BLaER1 treated with 17β-estradiol and CSF1 and Interleukin-3, amounts not matched to agents 10 nM and 100 nM (cell line): Measurements from ENCODE around the gene DHX57.
"Not testable (repeated sequence)": the region's sequence is repeated elsewhere in the genome, so short reads cannot be mapped to it uniquely, and the experiment has no call there.

Experiments
- H3K27ac ChIP-seq, 11 experiments: shearing (Covaris generic); formaldehyde crosslinking; 2 replicates each; pipeline ENCODE4 v1.8.1; 2022
- H3K27me3 ChIP-seq, 11 experiments: shearing (Covaris generic); formaldehyde crosslinking; 2 replicates each; pipeline ENCODE4 v1.8.1; 2022
- H3K36me3 ChIP-seq, 11 experiments: shearing (Covaris generic); formaldehyde crosslinking; 2 replicates each; pipeline ENCODE4 v1.8.1; 2022
- H3K4me1 ChIP-seq, 10 experiments: shearing (Covaris generic); formaldehyde crosslinking; 2 replicates each; pipeline ENCODE4 v1.8.1; 2022
- H3K4me2 ChIP-seq, 11 experiments: shearing (Covaris generic); formaldehyde crosslinking; 2 replicates each; pipeline ENCODE4 v1.8.1; 2022
- H3K4me3 ChIP-seq, 10 experiments: shearing (Covaris generic); formaldehyde crosslinking; 2 replicates each; pipeline ENCODE4 v1.8.1; 2022
- H3K9ac ChIP-seq, 11 experiments: shearing (Covaris generic); formaldehyde crosslinking; 2 replicates each; pipeline ENCODE4 v1.8.1; 2022
- H3K9me3 ChIP-seq, 11 experiments: shearing (Covaris generic); formaldehyde crosslinking; replicated peaks in 1 of 11; 2 replicates each; pipeline ENCODE4 v1.8.1; 2022
- H4K20me1 ChIP-seq, 11 experiments: shearing (Covaris generic); formaldehyde crosslinking; 2 replicates each; pipeline ENCODE4 v1.8.1; 2022
- Cebpa-rat ChIP-seq, 11 experiments: shearing (Covaris generic); IDR thresholded peaks; 2 replicates each; pipeline ENCODE4 v1.8.1; 2022

DHX57 gene

DNA sequence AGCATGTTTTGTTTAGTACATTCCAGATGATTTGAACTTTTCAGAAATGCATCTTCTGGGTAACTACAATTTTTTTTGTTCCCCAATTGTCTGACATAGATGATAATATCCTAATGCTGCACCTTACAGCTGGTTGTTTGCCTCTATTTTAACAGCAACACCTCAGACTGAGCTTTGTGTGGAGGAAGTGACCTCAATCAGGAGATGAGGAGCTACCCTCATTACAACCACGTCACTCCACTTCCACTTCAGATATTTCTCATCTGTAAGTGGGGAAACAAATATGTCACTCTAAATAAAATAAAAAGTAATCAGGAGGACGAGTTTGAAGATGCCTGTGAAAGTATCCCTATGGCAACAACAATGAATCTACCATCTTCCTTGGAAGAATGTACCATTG lies 112.5 kb downstream of the DHX57 start:
- Histone ChIP-seq H3K9me3 (no peaks in the 10 kb centered on the region), H3K4me2 (no peak overlapping the region), H3K4me1 (no peaks in the 10 kb centered on the region), H3K36me3 (no peaks in the 10 kb centered on the region), H3K27ac (no peak overlapping the region), H3K27me3 (no peaks in the 10 kb centered on the region), H3K4me3 (no peak overlapping the region), H4K20me1 (no peaks in the 10 kb centered on the region), H3K9ac (no peak overlapping the region)
- no peak for TF ChIP-seq Cebpa-rat (IDR thresholded peaks at IDR 0.05)

GRCh38 chr2:38755891-38756290 lies 119.8 kb downstream of the DHX57 start:
- H3K27ac ChIP-seq, H3K4me3 ChIP-seq: not testable (repeated sequence)
- H3K4me1 ChIP-seq: peaks cover 7 to 19% (median 13%) of the 10 kb centered on the region in 10 experiments

GRCh38 chr2:38754506-38754905 lies 121.2 kb downstream of the DHX57 start:
- H3K9ac ChIP-seq: peak overlapping the region; percentile 14 to 69 (median 52); a peak in 15 of 22 replicates
- H3K4me2 ChIP-seq: peak overlapping the region; percentile 42 to 82 (median 61); a peak in 18 of 22 replicates
- H3K27me3 ChIP-seq: no peaks in the 10 kb centered on the region
- H4K20me1 ChIP-seq: peaks cover 10 to 15% (median 12%) of the 10 kb centered on the region in 11 experiments; a peak in 21 of 22 replicates
- peak overlapping the region in 9 of 11 experiments; percentile 1 to 64 (median 50); a peak in 9 of 22 replicates for H3K27ac ChIP-seq
- no peak for TF ChIP-seq Cebpa-rat (IDR thresholded peaks at IDR 0.05)
- H3K4me1 ChIP-seq: peaks cover 7 to 22% (median 17%) of the 10 kb centered on the region in 10 experiments
- H3K4me3 ChIP-seq: peak overlapping the region in 7 of 10 experiments; percentile 6 to 49 (median 38); a peak in 10 of 20 replicates
- peaks cover 4 to 10% (median 8%) of the 10 kb centered on the region in 11 experiments for H3K36me3 ChIP-seq
- H3K9me3 ChIP-seq: peaks cover 0 to 9% (median 3%) of the 10 kb centered on the region in 11 experiments; a peak in 8 of 22 replicates

More at GRCh38 chr2:38755891-38756290, 119.8 kb downstream of the DHX57 start:
- not testable (repeated sequence) for H3K4me2 ChIP-seq, H3K27me3 ChIP-seq, H3K36me3 ChIP-seq, H3K9ac ChIP-seq, H4K20me1 ChIP-seq, H3K9me3 ChIP-seq

GRCh38 chr2:38754049-38754448 lies 121.7 kb downstream of the DHX57 start:
- H3K4me1 ChIP-seq: peaks cover 8 to 27% (median 21%) of the 10 kb centered on the region in 10 experiments
- peak overlapping the region in 3 of 11 experiments; percentile 1 to 54 (median 52); a peak in 3 of 22 replicates for H3K27ac ChIP-seq
- H3K9me3 ChIP-seq: peaks cover 0 to 9% (median 3%) of the 10 kb centered on the region in 11 experiments; a peak in 8 of 22 replicates
- H3K4me2 ChIP-seq: peak overlapping the region in 9 of 11 experiments; percentile 47 to 82 (median 63); a peak in 14 of 22 replicates
- no peak for TF ChIP-seq Cebpa-rat (IDR thresholded peaks at IDR 0.05)
- peak overlapping the region in 1 of 10 experiments; percentile 40; a peak in 2 of 20 replicates for H3K4me3 ChIP-seq
- peak overlapping the region in 5 of 11 experiments; percentile 22 to 69 (median 43); a peak in 6 of 22 replicates for H3K9ac ChIP-seq
- H3K36me3 ChIP-seq: peaks cover 9 to 14% (median 13%) of the 10 kb centered on the region in 11 experiments
- peaks cover 15 to 20% (median 16%) of the 10 kb centered on the region in 11 experiments; a peak in 21 of 22 replicates for H4K20me1 ChIP-seq
- H3K27me3 ChIP-seq: no peaks in the 10 kb centered on the region

DNA sequence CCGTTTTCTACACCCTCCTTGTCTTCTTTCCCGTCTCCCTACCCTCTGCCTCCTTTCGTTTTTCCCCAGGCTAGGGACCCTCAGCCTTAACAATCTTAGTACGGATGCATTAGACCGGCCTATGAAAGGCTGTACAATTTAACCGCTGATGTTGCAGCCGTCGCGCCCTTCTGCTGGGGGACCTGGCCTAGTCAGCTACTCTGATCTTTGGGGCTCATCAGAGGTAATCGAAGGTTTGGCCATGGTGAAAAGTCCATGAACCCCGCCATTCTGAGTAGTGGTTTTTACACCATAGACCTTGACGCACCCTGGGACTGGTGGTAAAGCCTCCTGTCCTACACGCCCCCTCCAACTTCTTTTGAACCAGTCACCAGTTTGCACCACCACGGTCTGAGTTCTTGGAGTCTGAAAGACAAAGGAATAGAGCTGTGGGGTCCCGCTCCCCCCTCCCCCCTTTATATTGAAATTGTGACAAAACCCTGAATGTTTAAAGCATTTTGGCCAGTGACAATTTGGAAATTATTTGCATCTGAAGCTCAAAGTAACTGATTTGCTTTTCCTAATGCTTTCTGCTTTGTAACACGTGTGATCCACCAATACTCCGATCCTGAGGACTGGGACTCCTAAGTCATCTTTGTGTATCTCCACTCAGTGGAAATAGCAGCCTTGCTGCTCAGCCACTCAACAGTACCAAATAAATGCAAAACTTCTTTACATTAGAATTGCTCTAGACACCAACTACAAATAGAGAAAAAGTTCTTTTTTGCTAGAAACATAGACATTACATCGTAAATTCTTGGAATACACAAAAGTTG lies 123.9 kb downstream of the DHX57 start:
- H3K9ac ChIP-seq: peak overlapping the region; percentile 64 to 100 (median 99)
- peaks cover 37 to 42% (median 39%) of the 10 kb centered on the region in 11 experiments; a peak in 21 of 22 replicates for H4K20me1 ChIP-seq
- peak overlapping the region; percentile 95 to 99 (median 98) for H3K27ac ChIP-seq
- no peaks in the 10 kb centered on the region for H3K27me3 ChIP-seq
- TF ChIP-seq Cebpa-rat (IDR thresholded peaks at IDR 0.05): no peak
- H3K9me3 ChIP-seq: peaks cover 0 to 9% (median 3%) of the 10 kb centered on the region in 11 experiments; a peak in 8 of 22 replicates
- peaks cover 31 to 37% (median 35%) of the 10 kb centered on the region in 11 experiments for H3K36me3 ChIP-seq
- peaks cover 31 to 49% (median 44%) of the 10 kb centered on the region in 10 experiments for H3K4me1 ChIP-seq
- H3K4me2 ChIP-seq: peak overlapping the region; percentile 64 to 87 (median 71)
- peak overlapping the region; percentile 74 to 99 (median 95) for H3K4me3 ChIP-seq

- Histone ChIP-seq H3K27me3 (no peaks in the 10 kb centered on the region), H3K27ac (peak within 1 kb of the TSS; percentile 95 to 99 (median 98)), H3K4me1 (peaks cover 37 to 56% (median 47%) of the 10 kb centered on the region in 10 experiments), H4K20me1 (peaks cover 45 to 50% (median 46%) of the 10 kb centered on the region in 11 experiments), H3K36me3 (peaks cover 39 to 44% (median 43%) of the 10 kb centered on the region in 11 experiments), H3K4me2 (peak within 1 kb of the TSS; percentile 75 to 92 (median 86)), H3K9ac (peak within 1 kb of the TSS; percentile 96 to 100 (median 99)), H3K9me3 (peaks cover 0 to 6% (median under 1%) of the 10 kb centered on the region in 11 experiments; a peak in 7 of 22 replicates), H3K4me3 (peak within 1 kb of the TSS; percentile 74 to 99 (median 95))
- no peak for TF ChIP-seq Cebpa-rat (IDR thresholded peaks at IDR 0.05)
These were observed 124.7 kb downstream of the DHX57 start, which contains the start of gene SRSF7 for GRCh38 chr2:38750891-38751595. TSS of gene SRSF7 (minus strand) at chr2:38751361. CDS start at chr2:38751256, 105 bp downstream.

GRCh38 chr2:38750011-38750890 lies 125.5 kb downstream of the DHX57 start:
- Histone ChIP-seq H3K4me3 (peak overlapping the region; percentile 74 to 99 (median 95)), H3K4me1 (peaks cover 37 to 64% (median 50%) of the 10 kb centered on the region in 10 experiments), H3K27ac (peak overlapping the region; percentile 95 to 99 (median 98)), H3K27me3 (no peaks in the 10 kb centered on the region), H3K36me3 (peaks cover 47 to 52% (median 51%) of the 10 kb centered on the region in 11 experiments), H4K20me1 (peaks cover 53 to 58% (median 54%) of the 10 kb centered on the region in 11 experiments), H3K9ac (peak overlapping the region; percentile 96 to 100 (median 99)), H3K4me2 (peak overlapping the region; percentile 75 to 92 (median 86)), H3K9me3 (peaks cover 0 to 5% (median 0%) of the 10 kb centered on the region in 11 experiments; a peak in 3 of 22 replicates)
- TF ChIP-seq Cebpa-rat (IDR thresholded peaks at IDR 0.05): no peak
